ENCODE data around the gene TMEM11. TPM values are rescaled to one million over a fixed set of nuclear protein-coding genes. Genes with fewer than 3 reads are reported as not detected.

TMEM11 gene
- polyA plus RNA-seq, 1 donor (not counting 4 experiments of a cell fraction or from before 2014, with no cell fraction given) = 40.1 TPM

- Histone ChIP-seq H3K36me3 (ENCODE audit: control insufficient read depth in 2 of 2, extremely low read depth in 1 of 2, insufficient read depth in 2 of 2, low read length in 2 of 2) (no peaks in the 10 kb centered on the region), H3K79me2 (ENCODE audit: control insufficient read depth, insufficient read depth, low read length) (no peaks in the 10 kb centered on the region), H3K27ac (ENCODE audit: control insufficient read depth, insufficient read depth, low read length) (no peak overlapping the region), H3K9ac (ENCODE audit: control insufficient read depth, extremely low read depth, insufficient read depth, low read length) (no peak overlapping the region), H3K4me3 (ENCODE audit: control insufficient read depth in 2 of 3, extremely low read depth in 1 of 3, insufficient read depth in 2 of 3, low read depth in 1 of 3, low read length in 3 of 3) (no peak overlapping the region), H4K20me1 (ENCODE audit: control insufficient read depth, extremely low read depth, insufficient read depth, low read length) (no peaks in the 10 kb centered on the region), H3K27me3 (ENCODE audit: control insufficient read depth, extremely low read depth, insufficient read depth, low read length) (no peaks in the 10 kb centered on the region), H2AFZ (ENCODE audit: control insufficient read depth, low read length) (no peak overlapping the region), H3K4me1 (ENCODE audit: control insufficient read depth, extremely low read depth, insufficient read depth, low read length) (no peaks in the 10 kb centered on the region), H3K9me3 (ENCODE audit: control insufficient read depth, low read depth, low read length) (no peaks in the 10 kb centered on the region), H3K9me1 (ENCODE audit: control insufficient read depth, extremely low read depth, insufficient read depth, low read length) (no peaks in the 10 kb centered on the region), H3K4me2 (ENCODE audit: control insufficient read depth, extremely low read depth, insufficient read depth, low read depth, low read length) (no peak overlapping the region)
- TF ChIP-seq CTCF (optimal IDR thresholded peaks at IDR 0.05 in 1 of 3, IDR thresholded peaks at IDR 0.05 in 1 of 3, conservative IDR thresholded peaks at IDR 0.05 in 1 of 3; ENCODE audit: extremely low read depth in 1 of 3, insufficient read depth in 2 of 3, low read length in 3 of 3) (no peak), EZH2 (IDR thresholded peaks at IDR 0.05; ENCODE audit: low read length) (no peak)
- FAIRE-seq = no peak
- dilution Hi-C loops (cut with MboI; ENCODE audit: extremely low pct_ligation_motif_present, low sequenced_read_pairs) = no loop called here
- no peak for DNase-seq (ENCODE audit: low read depth, low spot score)
These were observed 53.6 kb downstream of the TMEM11 start for GRCh38 chr17:21160401-21160800.

GRCh38 chr17:21157586-21158370 is 56.2 kb downstream of the TMEM11 start:
- H3K4me1 ChIP-seq (ENCODE audit: control insufficient read depth, extremely low read depth, insufficient read depth, low read length) = no peaks in the 10 kb centered on the region
- no peaks in the 10 kb centered on the region for H4K20me1 ChIP-seq (ENCODE audit: control insufficient read depth, extremely low read depth, insufficient read depth, low read length)
- no peaks in the 10 kb centered on the region for H3K9me1 ChIP-seq (ENCODE audit: control insufficient read depth, extremely low read depth, insufficient read depth, low read length)
- H3K9me3 ChIP-seq (ENCODE audit: control insufficient read depth, low read depth, low read length) = no peaks in the 10 kb centered on the region
- H3K27ac ChIP-seq (ENCODE audit: control insufficient read depth, insufficient read depth, low read length) = no peak overlapping the region
- H3K4me3 ChIP-seq (ENCODE audit: control insufficient read depth in 2 of 3, extremely low read depth in 1 of 3, insufficient read depth in 2 of 3, low read depth in 1 of 3, low read length in 3 of 3) = no peak overlapping the region
- H3K27me3 ChIP-seq (ENCODE audit: control insufficient read depth, extremely low read depth, insufficient read depth, low read length) = no peaks in the 10 kb centered on the region
- FAIRE-seq (no peak), DNase-seq (ENCODE audit: low read depth, low spot score) (no peak)
- H3K4me2 ChIP-seq (ENCODE audit: control insufficient read depth, extremely low read depth, insufficient read depth, low read depth, low read length) = no peak overlapping the region
- TF ChIP-seq EZH2 (IDR thresholded peaks at IDR 0.05; ENCODE audit: low read length) (no peak), CTCF (optimal IDR thresholded peaks at IDR 0.05 in 1 of 3, IDR thresholded peaks at IDR 0.05 in 1 of 3, conservative IDR thresholded peaks at IDR 0.05 in 1 of 3; ENCODE audit: extremely low read depth in 1 of 3, insufficient read depth in 2 of 3, low read length in 3 of 3) (no peak)
- H3K36me3 ChIP-seq (ENCODE audit: control insufficient read depth in 2 of 2, extremely low read depth in 1 of 2, insufficient read depth in 2 of 2, low read length in 2 of 2) = no peaks in the 10 kb centered on the region
- no peak overlapping the region for H3K9ac ChIP-seq (ENCODE audit: control insufficient read depth, extremely low read depth, insufficient read depth, low read length)
- no peaks in the 10 kb centered on the region for H3K79me2 ChIP-seq (ENCODE audit: control insufficient read depth, insufficient read depth, low read length)
- no peak overlapping the region for H2AFZ ChIP-seq (ENCODE audit: control insufficient read depth, low read length)
- dilution Hi-C loops (cut with MboI; ENCODE audit: extremely low pct_ligation_motif_present, low sequenced_read_pairs) = no loop called here

Measured in keratinocyte (primary cell).